HG03060 (cell line): Measurements from ENCODE around the gene TAS2R10.
"Not testable (repeated sequence)": the region's sequence is repeated elsewhere in the genome, so short reads cannot be mapped to it uniquely, and the experiment has no call there.

Experiments used
- ATAC-seq: cut with Tn5 transposase; IDR thresholded peaks from one replicate; pipeline ENCODE4 v1.9.1; 2021; ENCODE audit warnings: low read depth, moderate number of reproducible peaks; ENCODE audit not compliant: unreplicated experiment

Gene TAS2R10, protein sequence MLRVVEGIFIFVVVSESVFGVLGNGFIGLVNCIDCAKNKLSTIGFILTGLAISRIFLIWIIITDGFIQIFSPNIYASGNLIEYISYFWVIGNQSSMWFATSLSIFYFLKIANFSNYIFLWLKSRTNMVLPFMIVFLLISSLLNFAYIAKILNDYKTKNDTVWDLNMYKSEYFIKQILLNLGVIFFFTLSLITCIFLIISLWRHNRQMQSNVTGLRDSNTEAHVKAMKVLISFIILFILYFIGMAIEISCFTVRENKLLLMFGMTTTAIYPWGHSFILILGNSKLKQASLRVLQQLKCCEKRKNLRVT

DNA sequence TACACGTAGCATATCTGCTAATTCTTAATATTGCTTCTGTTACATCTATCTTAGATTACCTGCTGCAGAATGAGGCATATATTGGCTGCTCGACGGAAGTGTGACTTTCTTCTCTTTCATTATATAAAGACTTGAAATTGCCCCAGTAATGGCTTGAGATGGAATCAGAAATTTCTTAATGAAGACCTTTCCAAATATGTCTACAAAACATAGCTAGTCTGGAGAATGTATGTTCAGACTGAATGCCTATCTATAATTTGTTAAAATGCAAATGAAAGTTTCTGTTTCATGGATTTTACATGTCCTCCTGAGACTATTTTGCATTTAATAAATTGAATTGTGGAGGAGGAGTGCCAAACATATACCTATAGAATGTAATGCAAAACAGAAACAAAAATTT lies at the start of gene TAS2R10:
TAS2R10 (minus strand) TSS at position 101 of the 400 bp plus-strand sequence; CDS start at position 12, 89 bp downstream.
- ATAC-seq: no peak

DNA sequence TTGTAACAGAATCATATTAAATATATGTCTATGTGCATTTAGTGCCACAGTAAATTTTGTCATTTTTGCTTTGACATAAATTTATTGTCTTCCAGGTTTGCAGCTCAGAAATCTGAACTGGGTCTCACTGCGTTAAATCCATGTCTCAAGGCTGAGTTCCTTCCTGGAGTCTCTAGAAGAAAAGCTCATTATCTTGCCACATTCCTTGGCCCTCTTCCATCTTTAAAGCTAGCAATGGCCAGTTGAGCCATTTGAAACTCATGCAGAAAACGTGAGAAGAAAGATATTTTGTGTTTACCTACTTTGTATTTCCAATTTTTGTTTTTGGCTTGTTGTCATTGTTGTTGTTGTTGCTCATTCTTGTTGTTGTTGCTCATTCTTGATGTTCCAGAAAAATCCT lies 47.2 kb upstream of the TAS2R10 start:
- ATAC-seq: no peak

DNA sequence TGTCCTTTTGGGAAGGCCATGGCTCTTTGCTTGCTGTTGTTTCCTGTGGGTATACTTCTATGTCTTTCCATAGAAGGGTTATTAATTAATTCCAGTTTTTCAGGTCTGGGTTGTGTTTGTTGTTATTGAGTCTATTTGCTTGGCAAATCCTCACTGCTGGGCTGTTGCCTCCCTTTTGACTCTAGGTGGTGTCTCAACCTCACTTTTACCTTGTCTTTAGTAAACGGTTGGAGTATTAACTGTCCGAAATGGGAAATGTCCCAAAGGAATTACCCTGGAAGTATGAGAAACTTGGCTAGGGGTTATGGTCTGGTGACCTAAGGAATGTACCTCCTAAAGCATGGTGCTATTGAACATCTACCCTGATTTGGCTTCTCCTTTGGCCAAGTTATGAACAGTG lies 41.2 kb upstream of the TAS2R10 start:
- no peak for ATAC-seq

DNA sequence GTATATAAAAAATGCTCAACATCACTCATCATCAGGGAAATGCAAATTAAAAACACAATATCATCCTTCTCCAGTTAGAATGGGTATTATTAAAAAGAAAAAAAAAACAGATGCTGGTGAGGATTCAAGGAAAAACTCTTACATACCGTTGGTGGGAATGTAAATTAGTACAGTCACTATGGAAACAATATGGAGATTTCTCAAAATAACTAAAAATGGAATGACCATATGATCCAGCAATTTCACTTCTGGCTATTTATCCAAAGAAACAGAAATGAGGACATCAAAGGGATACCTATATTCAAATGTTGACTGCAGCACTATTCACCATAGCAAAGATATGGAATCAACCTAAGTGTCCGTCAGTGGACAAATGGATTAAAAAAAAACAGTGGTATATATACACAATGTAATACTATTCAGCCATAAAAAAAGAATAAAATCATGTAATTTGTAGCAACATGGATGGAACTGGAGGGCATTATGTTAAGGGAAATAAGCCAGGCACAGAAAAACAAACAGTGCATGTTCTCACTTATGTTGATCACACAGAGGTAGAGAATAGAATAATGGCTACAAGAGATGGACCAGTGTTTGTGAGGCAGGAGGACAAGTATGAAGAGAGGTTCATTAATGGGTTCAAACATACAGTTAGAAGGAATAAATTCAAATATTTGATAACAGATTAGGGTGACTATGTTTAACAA lies 37.5 kb upstream of the TAS2R10 start:
- ATAC-seq: no peak

DNA sequence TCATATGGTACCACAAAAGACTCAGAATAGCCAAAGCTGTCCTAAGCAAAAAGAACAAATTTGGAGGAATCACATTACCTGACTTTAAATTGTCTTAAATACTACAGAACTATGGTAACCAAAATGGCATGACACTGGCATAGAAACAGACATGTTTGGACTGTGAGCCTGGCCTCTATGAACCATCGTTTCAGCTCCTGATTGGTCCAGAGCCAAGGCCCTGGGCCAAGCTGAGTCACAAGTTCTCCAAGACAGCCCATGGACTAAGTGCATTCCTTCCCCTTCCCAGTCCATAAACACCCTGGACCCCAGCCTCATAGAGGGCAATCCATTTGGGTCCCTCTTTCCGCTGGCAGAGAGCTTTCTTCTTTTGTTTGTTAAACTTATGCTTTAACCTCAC lies 35.2 kb upstream of the TAS2R10 start:
- no peak for ATAC-seq

DNA sequence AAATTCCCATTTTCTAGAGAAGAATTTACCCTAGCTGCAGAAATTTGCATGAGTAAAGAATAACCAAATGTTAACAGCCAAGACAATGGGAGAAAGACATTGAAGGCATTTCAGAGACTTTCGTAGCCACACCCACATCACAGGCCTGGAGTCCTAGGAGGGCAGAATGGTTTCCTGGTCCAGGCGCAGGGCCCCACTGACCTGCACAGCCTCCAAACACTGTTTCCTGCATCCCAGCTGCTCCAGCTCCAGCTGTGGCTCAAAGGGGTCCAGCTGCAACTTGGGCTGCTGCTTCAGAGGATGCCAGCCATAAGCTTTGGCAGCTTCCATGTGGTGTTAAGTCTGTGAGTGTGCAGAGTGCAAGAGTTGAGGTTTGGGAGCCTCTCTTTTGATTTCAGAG lies 29.6 kb upstream of the TAS2R10 start:
- ATAC-seq: no peak

DNA sequence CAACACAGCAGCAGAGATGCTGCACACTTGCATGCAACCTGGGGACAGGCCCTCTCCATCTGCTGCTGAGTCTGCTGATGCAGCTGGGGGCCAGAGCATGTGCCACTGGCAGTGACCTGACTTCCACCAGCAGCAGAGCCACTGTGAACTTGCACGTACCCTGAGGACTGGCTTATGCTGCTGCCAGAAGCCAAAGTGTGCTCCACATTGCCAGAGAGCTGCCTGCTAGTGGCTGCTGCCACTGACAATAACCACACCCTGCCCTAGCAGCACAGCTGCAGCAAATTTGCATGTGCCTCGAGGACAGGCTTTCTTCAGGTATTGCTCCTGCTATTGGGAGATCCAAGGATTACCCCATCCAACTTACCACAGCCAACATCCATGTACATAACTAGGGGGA lies 27.6 kb upstream of the TAS2R10 start:
- no peak for ATAC-seq

DNA sequence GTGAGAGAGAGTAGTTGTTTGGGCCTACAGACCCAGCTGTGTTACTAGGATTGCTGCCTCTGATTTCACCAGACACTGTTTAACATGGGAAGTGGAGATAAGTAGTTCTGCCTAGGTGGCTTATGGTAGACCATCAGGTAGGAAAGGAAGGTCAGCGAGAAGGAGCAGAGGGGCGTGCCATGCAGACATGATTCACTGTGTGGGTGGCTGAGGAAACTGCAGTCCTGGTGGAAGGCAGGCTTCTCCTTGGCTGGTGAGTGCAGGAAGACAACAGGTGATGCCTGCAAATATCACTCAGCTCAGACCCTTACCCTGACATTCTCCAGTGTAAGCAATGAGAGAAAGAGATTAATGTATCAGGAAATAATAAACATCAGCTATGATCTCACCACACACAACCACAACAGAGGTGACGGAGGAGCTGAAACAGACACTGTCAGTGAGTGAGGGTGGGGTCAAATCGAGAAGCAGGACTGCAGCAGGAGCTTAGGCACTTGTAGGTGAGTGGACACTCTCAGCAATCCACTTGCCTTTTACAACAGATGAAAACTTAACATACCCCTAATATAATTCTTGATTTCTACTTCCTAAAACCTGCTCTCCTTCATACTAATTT lies 25.2 kb upstream of the TAS2R10 start:
- ATAC-seq: no peak

DNA sequence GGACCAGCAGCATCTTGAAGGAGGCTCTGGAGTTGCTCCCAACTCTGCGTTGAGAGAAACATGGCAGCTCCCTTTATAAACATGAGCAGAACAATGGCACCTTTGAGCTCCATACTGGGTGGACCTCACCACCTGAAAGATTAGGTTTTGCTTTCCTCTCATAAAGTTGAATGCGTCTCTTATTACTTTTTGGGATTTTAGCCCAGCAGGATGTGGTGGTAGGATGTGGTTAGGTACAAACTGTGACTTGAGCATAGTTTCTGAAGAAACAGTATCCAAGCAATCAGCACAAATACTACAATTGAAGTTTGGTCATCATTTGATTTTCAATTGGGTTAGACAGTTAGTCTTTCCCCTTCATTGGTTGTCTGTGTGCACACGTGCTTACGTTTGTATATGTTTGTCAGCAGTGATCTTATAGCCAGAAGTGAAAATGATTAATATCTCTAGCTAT lies 23.3 kb upstream of the TAS2R10 start, which contains the start of gene PRR4:
PRR4 (minus strand) TSS at position 51 of the 454 bp plus-strand sequence; CDS start at position 13, 38 bp downstream.
- no peak for ATAC-seq

DNA sequence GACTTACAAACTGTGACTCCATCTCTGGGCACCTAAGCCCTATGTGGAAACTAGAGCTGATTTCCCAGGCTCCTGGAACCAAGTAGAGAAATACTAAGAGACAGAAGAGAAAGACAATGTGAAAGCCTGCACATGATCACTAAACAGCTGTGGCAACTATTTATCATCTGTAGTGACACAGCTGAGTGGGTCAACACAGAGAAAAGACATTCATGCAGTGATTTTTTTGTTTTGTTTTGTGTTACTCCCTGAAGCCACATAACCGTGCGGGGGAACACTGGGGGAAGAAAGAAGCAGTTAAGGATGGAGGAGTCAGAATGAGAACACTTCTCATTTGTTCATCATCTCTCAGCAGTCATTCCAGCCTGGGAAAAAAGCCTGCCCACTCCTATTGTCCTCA lies 21.6 kb upstream of the TAS2R10 start:
- no peak for ATAC-seq

DNA sequence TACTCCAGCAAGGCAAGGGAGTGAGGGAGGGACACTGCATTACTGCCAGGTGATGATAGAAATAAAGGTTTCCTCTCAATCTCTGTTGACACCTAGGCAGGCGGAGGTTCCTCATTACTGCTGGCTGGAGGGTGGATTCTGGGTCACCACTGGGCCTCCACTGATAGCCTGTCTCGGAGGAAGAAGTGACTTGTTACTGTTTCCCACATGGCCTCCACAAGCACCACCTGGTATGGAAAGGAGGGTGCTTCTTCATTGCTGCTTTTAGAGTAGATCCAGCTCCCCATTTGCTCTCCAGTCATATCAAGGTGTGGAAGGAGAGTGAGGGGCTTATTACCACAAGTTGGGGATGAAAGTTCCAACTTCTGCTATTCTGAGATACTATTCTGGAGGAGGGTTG lies 16.7 kb upstream of the TAS2R10 start:
- ATAC-seq: no peak

DNA sequence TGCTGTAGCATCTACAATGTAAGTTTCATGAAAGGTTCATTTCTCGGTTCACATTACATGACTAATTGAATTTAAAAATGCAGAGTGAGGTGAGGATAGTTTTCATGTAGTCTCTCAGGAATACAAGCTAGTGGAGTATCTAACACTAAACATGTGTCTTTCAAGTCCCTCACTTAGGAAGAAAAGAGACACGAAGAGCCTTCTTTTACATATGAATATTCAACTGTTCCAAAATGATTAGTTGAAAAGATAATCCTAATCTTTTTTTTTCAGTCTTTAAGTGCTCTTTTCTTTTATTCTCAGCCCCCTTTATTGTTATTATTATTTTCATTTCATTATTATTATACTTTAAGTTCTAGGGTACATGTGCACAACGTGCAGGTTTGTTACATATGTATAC lies 12.3 kb upstream of the TAS2R10 start:
- ATAC-seq: no peak

DNA sequence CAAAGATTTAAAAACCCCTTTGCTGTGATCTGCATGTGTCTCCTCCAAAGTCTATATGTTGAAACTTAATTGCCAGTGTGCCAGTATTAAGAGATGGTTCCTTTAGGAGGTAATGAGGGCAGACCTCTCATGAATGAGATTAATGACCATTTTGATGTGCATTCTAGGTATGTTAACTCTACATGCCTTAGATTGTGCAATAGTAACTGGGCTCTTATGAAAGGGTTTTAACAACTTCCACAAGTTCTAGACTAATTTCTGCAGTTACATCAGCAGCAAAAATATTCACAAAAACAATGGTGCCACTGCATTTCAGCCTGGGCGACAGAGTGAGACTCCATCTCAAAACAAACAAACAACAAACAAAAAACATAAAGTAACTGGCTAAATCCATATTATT lies 3.8 kb upstream of the TAS2R10 start:
- ATAC-seq: no peak

DNA sequence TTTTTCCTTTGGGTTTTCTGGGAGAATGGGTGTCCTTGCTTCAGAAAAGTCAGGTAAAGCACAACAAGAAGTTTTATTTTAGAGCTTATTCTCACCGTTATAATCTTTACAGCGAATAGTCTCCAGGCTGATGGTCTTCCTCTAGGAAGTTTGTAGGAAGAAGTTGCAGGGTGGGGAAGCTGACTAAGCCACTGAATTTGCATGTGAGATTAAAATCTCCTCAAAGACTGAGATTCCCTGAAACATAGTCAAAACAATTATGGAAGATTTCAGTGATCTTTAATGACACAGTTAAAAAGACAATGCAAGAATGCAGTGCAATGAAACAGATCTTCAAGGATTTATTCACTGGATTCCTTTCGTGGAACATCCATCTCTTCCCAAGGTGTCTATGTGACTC lies 1.2 kb downstream of the TAS2R10 start:
- ATAC-seq: no peak

DNA sequence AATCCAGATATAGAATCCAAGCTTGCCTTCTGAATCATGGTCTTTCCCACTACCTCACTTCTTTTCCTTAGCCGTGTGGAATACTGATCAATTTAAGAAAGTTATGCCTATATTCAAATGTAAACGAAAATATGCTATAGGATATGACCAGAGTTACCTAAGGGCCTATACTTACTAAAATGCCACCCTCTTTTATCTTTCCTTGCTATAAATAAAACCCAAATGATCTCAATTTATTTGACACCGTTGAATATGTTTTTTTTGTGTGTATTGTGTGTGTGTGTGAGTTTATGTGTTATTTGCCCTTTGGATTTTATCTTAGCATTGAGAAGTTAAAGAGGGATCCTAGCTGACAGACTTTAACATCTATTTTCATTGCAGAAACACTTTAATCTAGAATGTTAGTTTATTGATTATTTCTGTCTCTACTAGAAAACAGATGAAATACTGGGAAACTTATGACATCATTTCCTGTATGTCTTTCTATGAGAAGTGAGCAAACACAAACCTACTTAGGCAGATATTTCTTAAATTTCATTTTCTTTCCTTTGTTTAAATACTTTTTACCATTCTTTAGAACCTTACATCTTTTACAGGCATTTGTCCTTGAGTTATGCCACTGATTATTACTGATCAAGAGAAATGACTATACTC lies 14.1 kb downstream of the TAS2R10 start:
- ATAC-seq: no peak

DNA sequence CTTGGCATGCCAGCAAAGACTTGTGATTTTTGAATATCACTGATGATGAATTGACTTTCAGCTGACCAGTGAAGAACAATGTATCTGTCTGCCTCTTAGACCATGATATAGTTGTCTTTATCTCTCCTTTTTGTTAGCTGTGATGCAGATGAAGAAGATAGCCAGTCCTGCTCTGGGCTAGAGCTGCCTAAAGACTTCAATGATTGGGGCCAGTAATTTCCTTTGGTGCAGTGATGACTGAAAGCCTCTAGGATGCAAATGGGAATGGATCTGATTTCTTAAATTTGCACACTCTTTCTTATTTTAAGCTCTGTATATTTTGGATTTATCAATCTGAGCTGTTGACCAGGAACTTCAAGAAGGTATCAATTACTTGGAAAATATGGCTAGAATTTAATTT lies 16.1 kb downstream of the TAS2R10 start, which contains the start of gene TAS2R9:
TAS2R9 (minus strand) TSS at position 101 of the 400 bp plus-strand sequence; CDS start at position 8, 93 bp downstream.
- no peak for ATAC-seq

DNA sequence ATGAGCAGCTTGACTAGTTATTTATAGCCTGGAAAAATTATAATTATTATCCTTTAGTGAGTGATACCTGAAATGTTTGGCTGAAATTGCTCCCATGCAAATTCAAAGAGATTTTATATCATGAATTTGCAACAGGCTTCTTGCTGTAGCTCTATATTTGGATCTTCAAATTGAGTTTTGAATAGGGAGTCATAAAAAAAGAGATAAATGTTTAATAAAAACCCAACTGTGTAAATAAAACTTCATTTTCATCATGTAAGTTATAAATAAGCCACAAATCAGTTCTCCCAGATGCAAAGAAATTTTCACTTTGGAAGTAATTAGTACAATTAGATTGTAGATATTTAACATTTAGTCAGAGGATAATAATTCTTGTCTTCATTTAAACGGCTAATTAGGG lies 19.0 kb downstream of the TAS2R10 start, which contains the start of gene TAS2R8:
TAS2R8 (minus strand) TSS at position 101 of the 400 bp plus-strand sequence. CDS start 306 bp downstream, outside the sequence.
- ATAC-seq: no peak

DNA sequence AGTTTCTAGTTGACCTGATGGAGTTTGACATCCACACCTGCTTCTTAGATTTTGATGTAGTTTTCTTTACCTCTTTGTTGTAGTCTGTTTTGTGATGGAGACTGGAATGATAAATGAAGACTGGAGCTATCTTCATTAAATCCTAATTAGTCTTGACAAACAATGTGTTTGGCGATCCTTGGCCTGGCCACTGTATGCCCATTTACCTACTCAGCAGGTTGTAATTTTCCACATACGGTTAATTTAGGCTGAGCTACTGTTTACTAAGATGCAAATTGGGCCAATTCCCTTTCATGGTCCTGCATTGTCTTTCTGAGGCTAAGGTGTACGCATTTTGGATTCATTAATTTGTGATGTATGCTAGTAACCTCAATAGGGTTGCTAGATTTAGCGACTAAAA lies 23.6 kb downstream of the TAS2R10 start, which contains the start of gene TAS2R7:
TAS2R7 (minus strand) TSS at position 41 of the 400 bp plus-strand sequence. CDS start 57 bp downstream, outside the sequence.
- no peak for ATAC-seq

DNA sequence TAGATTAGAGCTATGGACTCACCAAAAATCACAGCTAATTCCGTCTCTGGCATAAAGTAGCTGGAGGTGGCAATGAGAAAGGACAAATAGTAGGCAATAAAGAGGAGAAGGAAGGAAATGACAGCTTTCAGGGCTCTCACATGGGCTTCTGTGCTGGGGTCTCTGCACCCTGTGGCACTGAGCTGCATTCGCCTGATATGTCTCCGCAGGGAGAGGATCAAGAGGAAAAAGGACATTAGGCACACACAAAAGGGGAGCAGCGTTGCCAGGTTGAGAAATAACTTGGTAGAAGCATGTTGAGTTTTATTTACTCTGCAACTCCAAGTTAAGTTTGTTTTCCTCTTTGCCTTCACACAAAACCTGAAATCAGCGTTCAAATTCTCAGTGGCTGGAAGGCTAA lies 24.4 kb downstream of the TAS2R10 start:
- ATAC-seq: no peak

DNA sequence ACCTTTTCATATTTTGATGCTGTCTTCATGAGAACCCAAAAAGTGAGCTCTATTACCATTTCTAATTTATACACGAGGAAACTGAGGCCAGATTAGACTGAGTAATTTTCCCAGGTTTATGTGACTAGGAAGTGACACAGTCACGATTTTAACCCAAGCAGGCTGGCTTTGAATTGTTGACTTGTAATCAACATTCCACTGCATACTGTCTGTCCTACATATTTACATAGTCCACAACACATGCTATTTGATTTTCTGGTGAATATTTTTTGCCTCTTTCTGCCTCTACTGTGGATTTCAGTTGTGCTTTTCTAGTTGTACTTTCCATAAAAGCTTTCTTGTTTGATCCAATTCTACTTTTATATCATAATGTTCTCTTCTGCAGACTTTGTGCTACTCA lies 31.9 kb downstream of the TAS2R10 start:
- no peak for ATAC-seq

DNA sequence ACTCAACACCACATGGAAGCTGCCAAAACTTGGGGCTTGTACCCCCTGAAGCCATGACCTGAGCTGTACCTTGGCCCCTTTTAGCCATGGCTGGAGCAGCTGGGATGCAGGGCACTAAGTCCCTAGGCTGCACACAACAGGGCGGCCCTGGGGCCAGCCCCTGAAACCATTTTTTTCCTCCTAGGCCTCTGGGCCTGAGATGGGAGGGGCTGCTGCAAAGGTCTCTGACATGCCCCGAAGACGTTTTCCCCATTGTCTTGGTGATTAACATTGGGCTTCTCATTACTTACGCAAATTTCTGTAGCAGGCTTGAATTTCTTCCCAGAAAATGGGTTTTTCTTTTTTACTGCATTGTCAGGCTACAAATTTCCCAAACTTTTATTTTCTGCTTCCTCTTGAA lies 34.4 kb downstream of the TAS2R10 start:
- not testable (repeated sequence) for ATAC-seq
